Activated CD4-positive, alpha-beta T cell treated with anti-CD3 and anti-CD28 coated beads, Interleukin-2, amount 10 ng/mL, durations not matched to agents 24 days and 14 days (primary cell): ENCODE results near the gene KRT4. TPM values are rescaled to one million over a fixed set of nuclear protein-coding genes. Genes with fewer than 3 reads are reported as not detected.

Experiments
- DNase-seq: peaks from one replicate; pipeline ENCODE4 v3.0.0; 2022
- H3K27ac Mint-ChIP-seq: one replicate; pipeline ENCODE4 v1.8.0; 2022; ENCODE audit warnings: mild to moderate bottlenecking, mixed read lengths
- H3K27me3 Mint-ChIP-seq: one replicate; pipeline ENCODE4 v1.8.0; 2022; ENCODE audit warnings: mixed read lengths
- H3K36me3 Mint-ChIP-seq: one replicate; pipeline ENCODE4 v1.8.0; 2022; ENCODE audit warnings: low read depth, mild to moderate bottlenecking, mixed read lengths
- H3K4me1 Mint-ChIP-seq: one replicate; pipeline ENCODE4 v1.8.0; 2021; ENCODE audit warnings: mixed read lengths
- H3K4me3 Mint-ChIP-seq: one replicate; pipeline ENCODE4 v1.8.0; 2022; ENCODE audit warnings: mild to moderate bottlenecking, moderate library complexity, mixed read lengths
- H3K9me3 Mint-ChIP-seq: one replicate; pipeline ENCODE4 v1.8.0; 2021; ENCODE audit warnings: mixed read lengths
- intact Hi-C: fragments of 100-400 bp; cut with micrococcal nuclease; formaldehyde crosslinking; loops from one replicate; pipeline ENCODE4 v1.15.1; 2023
- total RNA-seq: library from RNA; stranded (reverse); gene quantifications from 2 replicates; pipeline ENCODE4 v1.2.3, GENCODE V29; 2022

Gene KRT4
- total RNA-seq, 1 donor from 2014 or later = not detected

GRCh38 chr12:52832985-52833905 is 19.3 kb upstream of the KRT4 start:
- intact Hi-C loops = no loop called here
- no peak overlapping the region for H3K4me3 Mint-ChIP-seq
- DNase-seq = no peak
- peaks cover 35% of the 10 kb centered on the region for H3K4me1 Mint-ChIP-seq
- no peaks in the 10 kb centered on the region for H3K36me3 Mint-ChIP-seq
- peaks cover 2% of the 10 kb centered on the region for H3K27me3 Mint-ChIP-seq
- H3K27ac Mint-ChIP-seq = no peak overlapping the region
- H3K9me3 Mint-ChIP-seq = no peaks in the 10 kb centered on the region

- no peak overlapping the region for H3K27ac Mint-ChIP-seq
- no peaks in the 10 kb centered on the region for H3K36me3 Mint-ChIP-seq
- H3K27me3 Mint-ChIP-seq = peaks cover 2% of the 10 kb centered on the region
- DNase-seq = no peak
- no peaks in the 10 kb centered on the region for H3K9me3 Mint-ChIP-seq
- no peak overlapping the region for H3K4me3 Mint-ChIP-seq
- peaks cover 33% of the 10 kb centered on the region for H3K4me1 Mint-ChIP-seq
- intact Hi-C loops = no loop called here
These were observed 18.5 kb upstream of the KRT4 start for GRCh38 chr12:52832451-52832850.

- Mint-ChIP-seq H3K4me3 (no peak overlapping the region), H3K4me1 (peaks cover 22% of the 10 kb centered on the region), H3K9me3 (no peaks in the 10 kb centered on the region), H3K36me3 (no peaks in the 10 kb centered on the region), H3K27ac (no peak overlapping the region), H3K27me3 (peaks cover 2% of the 10 kb centered on the region)
- DNase-seq = no peak
- intact Hi-C loops = no loop called here
These were observed 17.3 kb upstream of the KRT4 start for GRCh38 chr12:52831251-52831650.

- Mint-ChIP-seq H3K36me3 (no peaks in the 10 kb centered on the region), H3K27ac (no peak overlapping the region), H3K4me3 (no peak overlapping the region), H3K27me3 (peaks cover 2% of the 10 kb centered on the region), H3K9me3 (no peaks in the 10 kb centered on the region), H3K4me1 (peaks cover 11% of the 10 kb centered on the region)
- intact Hi-C loops = no loop called here
- DNase-seq = no peak
These were observed 16.3 kb upstream of the KRT4 start for GRCh38 chr12:52829986-52830770.

- intact Hi-C loops = no loop called here
- Mint-ChIP-seq H3K27ac (no peak overlapping the region), H3K36me3 (no peaks in the 10 kb centered on the region), H3K4me1 (peaks cover 10% of the 10 kb centered on the region), H3K4me3 (no peak overlapping the region), H3K9me3 (no peaks in the 10 kb centered on the region), H3K27me3 (peaks cover 2% of the 10 kb centered on the region)
- no peak for DNase-seq
These were observed 14.7 kb upstream of the KRT4 start for GRCh38 chr12:52828591-52829021.

GRCh38 chr12:52828156-52828555 is 14.2 kb upstream of the KRT4 start:
- no peak overlapping the region for H3K27ac Mint-ChIP-seq
- H3K36me3 Mint-ChIP-seq = no peaks in the 10 kb centered on the region
- DNase-seq = no peak
- no peaks in the 10 kb centered on the region for H3K9me3 Mint-ChIP-seq
- intact Hi-C loops = no loop called here
- H3K4me1 Mint-ChIP-seq = peaks cover 10% of the 10 kb centered on the region
- H3K4me3 Mint-ChIP-seq = no peak overlapping the region
- peaks cover 2% of the 10 kb centered on the region for H3K27me3 Mint-ChIP-seq

GRCh38 chr12:52827499-52828090 is 13.7 kb upstream of the KRT4 start:
- Mint-ChIP-seq H3K9me3 (no peaks in the 10 kb centered on the region), H3K4me3 (no peak overlapping the region), H3K4me1 (peaks cover 10% of the 10 kb centered on the region), H3K27me3 (peaks cover 4% of the 10 kb centered on the region), H3K36me3 (no peaks in the 10 kb centered on the region), H3K27ac (no peak overlapping the region)
- intact Hi-C loops = no loop called here
- no peak for DNase-seq

- H3K9me3 Mint-ChIP-seq = no peaks in the 10 kb centered on the region
- no peak overlapping the region for H3K27ac Mint-ChIP-seq
- peaks cover 4% of the 10 kb centered on the region for H3K27me3 Mint-ChIP-seq
- H3K4me3 Mint-ChIP-seq = no peak overlapping the region
- intact Hi-C loops = no loop called here
- peaks cover 10% of the 10 kb centered on the region for H3K4me1 Mint-ChIP-seq
- no peaks in the 10 kb centered on the region for H3K36me3 Mint-ChIP-seq
- no peak for DNase-seq
These were observed 12.9 kb upstream of the KRT4 start for GRCh38 chr12:52826611-52827498.

GRCh38 chr12:52825961-52826360 is 12.0 kb upstream of the KRT4 start:
- peaks cover 10% of the 10 kb centered on the region for H3K4me1 Mint-ChIP-seq
- H3K9me3 Mint-ChIP-seq = no peaks in the 10 kb centered on the region
- intact Hi-C loops = no loop called here
- H3K27ac Mint-ChIP-seq = no peak overlapping the region
- no peak overlapping the region for H3K4me3 Mint-ChIP-seq
- no peaks in the 10 kb centered on the region for H3K36me3 Mint-ChIP-seq
- peaks cover 4% of the 10 kb centered on the region for H3K27me3 Mint-ChIP-seq
- DNase-seq = no peak

GRCh38 chr12:52824741-52825410 is 11.0 kb upstream of the KRT4 start:
- DNase-seq = no peak
- Mint-ChIP-seq H3K9me3 (no peaks in the 10 kb centered on the region), H3K27ac (no peak overlapping the region), H3K4me1 (peaks cover 10% of the 10 kb centered on the region), H3K27me3 (peaks cover 3% of the 10 kb centered on the region), H3K36me3 (no peaks in the 10 kb centered on the region), H3K4me3 (no peak overlapping the region)
- intact Hi-C loops = no loop called here

GRCh38 chr12:52823761-52824450 is 10.0 kb upstream of the KRT4 start:
- Mint-ChIP-seq H3K4me1 (peaks cover 7% of the 10 kb centered on the region), H3K9me3 (no peaks in the 10 kb centered on the region), H3K27ac (no peak overlapping the region), H3K4me3 (no peak overlapping the region), H3K27me3 (peaks cover 3% of the 10 kb centered on the region), H3K36me3 (no peaks in the 10 kb centered on the region)
- intact Hi-C loops = no loop called here
- DNase-seq = no peak

- no peak overlapping the region for H3K27ac Mint-ChIP-seq
- H3K36me3 Mint-ChIP-seq = no peaks in the 10 kb centered on the region
- intact Hi-C loops = no loop called here
- H3K4me3 Mint-ChIP-seq = no peak overlapping the region
- H3K4me1 Mint-ChIP-seq = no peaks in the 10 kb centered on the region
- peaks cover 3% of the 10 kb centered on the region for H3K27me3 Mint-ChIP-seq
- no peaks in the 10 kb centered on the region for H3K9me3 Mint-ChIP-seq
- no peak for DNase-seq
These were observed 9.0 kb upstream of the KRT4 start for GRCh38 chr12:52822771-52823510.
